Muscle layer of duodenum (tissue), 2 donors: ENCODE measurements around the gene MEGF9.

Experiments used
- H3K27ac ChIP-seq: one replicate; pipeline ENCODE4 v1.7.0; 2013; ENCODE audit warnings: mild to moderate bottlenecking, low read length
- H3K27me3 ChIP-seq: one replicate; pipeline ENCODE4 v1.7.0; 2013; ENCODE audit warnings: low read depth, mild to moderate bottlenecking, control low read depth, low read length
- H3K36me3 ChIP-seq, 2 donors: one replicate each; pipeline ENCODE4 v1.7.0; 2013; ENCODE audit warnings: low read length in 2 of 2, control low read depth in 1 of 2, mild to moderate bottlenecking in 1 of 2; ENCODE audit not compliant: insufficient read depth in 2 of 2, control insufficient read depth in 1 of 2
- H3K4me1 ChIP-seq, 2 donors: one replicate each; pipeline ENCODE4 v1.7.0; 2013; ENCODE audit warnings: low read length in 2 of 2, mild to moderate bottlenecking in 2 of 2, control low read depth in 1 of 2, moderate library complexity in 1 of 2; ENCODE audit not compliant: insufficient read depth in 2 of 2, control insufficient read depth in 1 of 2
- H3K4me3 ChIP-seq, 2 donors: one replicate each; pipeline ENCODE4 v1.7.0; 2013; ENCODE audit warnings: low read length in 2 of 2, low read depth in 1 of 2, mild to moderate bottlenecking in 1 of 2
- H3K9me3 ChIP-seq, 2 donors: one replicate each; pipeline ENCODE4 v1.7.0; 2013; ENCODE audit warnings: low read length in 2 of 2, control low read depth in 1 of 2, mild to moderate bottlenecking in 1 of 2; ENCODE audit not compliant: control insufficient read depth in 1 of 2
- donor health status: healthy.

Gene MEGF9

GRCh38 chr9:120742951-120743416, 28.7 kb upstream of the MEGF9 start:
- Histone ChIP-seq H3K4me1 (no peaks in the 10 kb centered on the region), H3K9me3 (no peaks in the 10 kb centered on the region), H3K27me3 (no peaks in the 10 kb centered on the region), H3K36me3 (no peaks in the 10 kb centered on the region), H3K27ac (no peak overlapping the region), H3K4me3 (no peak overlapping the region)

DNA sequence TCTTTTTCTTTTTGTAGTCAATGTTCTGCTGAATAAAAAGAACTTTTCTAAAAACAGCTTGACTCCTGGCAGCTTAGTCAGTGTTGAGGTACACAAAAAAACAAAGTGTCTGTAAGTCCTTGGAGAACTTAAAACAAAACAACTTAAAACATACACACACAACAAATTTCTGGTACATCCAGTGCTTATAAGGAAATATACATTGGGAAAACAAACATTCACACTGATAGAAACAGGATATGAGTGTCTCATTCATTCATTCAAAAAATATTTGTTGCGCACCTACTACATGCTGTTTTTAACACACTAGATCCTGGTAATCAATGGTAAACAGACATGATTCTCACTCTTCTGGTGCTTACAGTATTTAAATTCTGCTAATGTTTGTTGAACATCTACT, 27.4 kb upstream of the MEGF9 start:
- no peak overlapping the region for H3K27ac ChIP-seq
- no peaks in the 10 kb centered on the region for H3K27me3 ChIP-seq
- H3K4me1 ChIP-seq: no peaks in the 10 kb centered on the region
- H3K4me3 ChIP-seq: no peak overlapping the region
- no peaks in the 10 kb centered on the region for H3K36me3 ChIP-seq
- H3K9me3 ChIP-seq: no peaks in the 10 kb centered on the region

DNA sequence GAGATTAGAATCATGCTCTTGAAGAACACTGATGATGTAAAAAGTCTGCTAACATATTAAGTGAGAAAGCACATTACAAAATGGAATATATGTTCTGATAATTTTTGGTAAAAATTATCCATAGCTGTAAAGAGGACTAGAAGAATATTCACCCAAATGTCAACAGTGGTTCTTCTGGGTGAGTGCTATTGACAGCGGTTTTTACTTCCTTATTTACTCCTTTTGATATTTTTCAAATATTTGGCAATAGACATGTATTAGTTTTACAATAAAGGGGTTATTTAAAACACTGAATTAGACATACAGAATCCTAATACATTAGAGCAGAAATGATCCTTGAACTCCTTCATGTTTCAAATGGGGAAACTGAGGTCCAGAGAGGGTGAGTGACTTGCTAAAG, 26.9 kb upstream of the MEGF9 start:
- Histone ChIP-seq H3K4me1 (no peaks in the 10 kb centered on the region), H3K27ac (no peak overlapping the region), H3K9me3 (no peaks in the 10 kb centered on the region), H3K36me3 (no peaks in the 10 kb centered on the region), H3K4me3 (no peak overlapping the region), H3K27me3 (no peaks in the 10 kb centered on the region)

- no peaks in the 10 kb centered on the region for H3K9me3 ChIP-seq
- no peaks in the 10 kb centered on the region for H3K36me3 ChIP-seq
- H3K27ac ChIP-seq: no peak overlapping the region
- no peaks in the 10 kb centered on the region for H3K27me3 ChIP-seq
- no peak overlapping the region for H3K4me3 ChIP-seq
- no peaks in the 10 kb centered on the region for H3K4me1 ChIP-seq
Measured at GRCh38 chr9:120740132-120740531, 25.9 kb upstream of the MEGF9 start.

DNA sequence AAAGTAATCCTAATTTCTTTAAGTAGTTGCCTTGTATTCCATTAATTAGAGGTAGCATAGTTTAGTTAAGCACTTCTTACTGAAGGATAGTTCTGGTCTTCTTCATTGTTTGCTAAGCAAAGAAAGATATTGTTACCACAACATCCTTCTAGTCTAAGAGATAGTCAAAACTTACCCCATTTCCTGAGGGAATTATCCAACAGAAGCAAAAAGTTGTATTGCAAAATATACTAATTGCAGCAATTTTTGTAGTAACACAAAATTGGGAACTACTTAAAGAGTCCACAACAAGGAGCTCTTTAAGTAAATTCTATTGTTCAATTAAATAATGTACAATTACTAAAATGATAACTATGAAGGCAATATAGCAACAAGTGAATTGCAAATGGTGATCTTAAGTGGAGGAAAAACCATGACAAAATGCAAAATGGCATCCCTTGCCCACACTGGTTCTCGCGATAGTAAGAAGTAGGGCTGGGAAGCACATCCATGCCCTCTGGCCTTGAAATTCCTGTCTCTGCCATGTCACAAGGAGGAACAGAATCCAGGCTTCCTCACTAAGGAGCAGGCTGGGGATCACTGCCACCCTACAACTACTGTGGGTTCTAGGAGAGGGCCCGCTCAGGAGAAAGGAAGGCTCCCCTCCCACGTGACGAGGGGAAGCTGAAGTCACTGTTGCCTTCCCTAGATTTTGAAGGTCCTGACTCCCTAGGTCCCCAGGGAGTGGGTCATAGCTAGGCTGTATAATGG, 23.3 kb upstream of the MEGF9 start:
- H3K9me3 ChIP-seq: no peaks in the 10 kb centered on the region
- no peaks in the 10 kb centered on the region for H3K4me1 ChIP-seq
- H3K36me3 ChIP-seq: no peaks in the 10 kb centered on the region
- H3K4me3 ChIP-seq: no peak overlapping the region
- no peaks in the 10 kb centered on the region for H3K27me3 ChIP-seq
- no peak overlapping the region for H3K27ac ChIP-seq

DNA sequence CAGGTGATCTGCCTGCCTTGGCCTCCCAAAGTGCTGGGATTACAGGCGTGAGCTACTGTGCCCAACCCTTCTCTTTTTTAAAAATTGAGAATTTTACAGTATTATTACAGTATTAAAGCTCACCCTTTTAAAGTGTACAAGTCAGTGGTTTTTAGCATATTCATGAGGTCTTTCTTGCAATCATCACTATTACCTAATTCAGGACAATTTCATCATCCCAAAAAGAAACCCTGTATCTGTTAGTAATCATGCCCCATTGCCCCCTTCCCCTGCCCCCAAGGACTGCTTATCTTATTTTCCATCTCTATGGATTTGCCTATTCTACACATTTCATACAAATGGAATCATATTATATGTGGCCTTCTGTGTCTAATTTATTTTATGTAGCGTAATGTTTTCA, 22.6 kb upstream of the MEGF9 start:
- no peaks in the 10 kb centered on the region for H3K27me3 ChIP-seq
- no peaks in the 10 kb centered on the region for H3K4me1 ChIP-seq
- H3K9me3 ChIP-seq: no peaks in the 10 kb centered on the region
- H3K36me3 ChIP-seq: no peaks in the 10 kb centered on the region
- H3K4me3 ChIP-seq: no peak overlapping the region
- no peak overlapping the region for H3K27ac ChIP-seq

- Histone ChIP-seq H3K4me1 (peaks cover 0 to 7% of the 10 kb centered on the region in 2 donors), H3K27me3 (no peaks in the 10 kb centered on the region), H3K36me3 (no peaks in the 10 kb centered on the region), H3K27ac (no peak overlapping the region), H3K9me3 (no peaks in the 10 kb centered on the region), H3K4me3 (no peak overlapping the region)
Measured at GRCh38 chr9:120735415-120736126, 21.3 kb upstream of the MEGF9 start.

GRCh38 chr9:120734607-120735410, 20.5 kb upstream of the MEGF9 start:
- Histone ChIP-seq H3K27ac (no peak overlapping the region), H3K36me3 (no peaks in the 10 kb centered on the region), H3K9me3 (no peaks in the 10 kb centered on the region), H3K27me3 (no peaks in the 10 kb centered on the region), H3K4me3 (no peak overlapping the region), H3K4me1 (peaks cover 0 to 12% of the 10 kb centered on the region in 2 donors)

DNA sequence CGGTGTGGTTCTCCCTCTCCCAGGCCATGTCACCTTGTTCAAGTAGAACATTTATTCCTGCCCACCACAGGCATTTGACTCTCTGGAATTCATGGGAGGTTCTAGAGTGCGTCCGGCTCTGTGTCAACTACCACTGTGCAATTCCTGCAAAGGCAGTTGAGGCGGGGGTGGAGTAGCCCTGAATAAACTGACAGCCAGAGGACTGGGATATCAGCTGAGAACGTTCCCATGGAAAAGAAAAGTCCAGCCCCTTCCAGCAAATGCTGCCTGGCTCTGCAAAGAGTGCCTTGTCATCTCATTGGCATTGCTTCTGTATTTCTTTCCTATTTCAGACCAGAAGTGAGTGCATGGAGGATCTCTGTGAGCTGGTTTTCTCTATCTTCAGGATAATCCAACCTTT, 18.9 kb upstream of the MEGF9 start:
- H3K4me1 ChIP-seq: peaks cover 0 to 12% of the 10 kb centered on the region in 2 donors
- no peak overlapping the region for H3K27ac ChIP-seq
- H3K9me3 ChIP-seq: no peaks in the 10 kb centered on the region
- H3K36me3 ChIP-seq: no peaks in the 10 kb centered on the region
- H3K4me3 ChIP-seq: no peak overlapping the region
- H3K27me3 ChIP-seq: no peaks in the 10 kb centered on the region

- no peak overlapping the region for H3K4me3 ChIP-seq
- no peaks in the 10 kb centered on the region for H3K36me3 ChIP-seq
- peaks cover 0 to 12% of the 10 kb centered on the region in 2 donors for H3K4me1 ChIP-seq
- no peaks in the 10 kb centered on the region for H3K9me3 ChIP-seq
- H3K27ac ChIP-seq: no peak overlapping the region
- H3K27me3 ChIP-seq: no peaks in the 10 kb centered on the region
Measured at GRCh38 chr9:120730654-120731514, 16.6 kb upstream of the MEGF9 start.
